Activated CD4-positive, alpha-beta memory T cell treated with anti-CD3 and anti-CD28 coated beads for 36 hours (primary cell): Measurements from ENCODE around the gene ZNF148. TPM values are rescaled to one million over a fixed set of nuclear protein-coding genes. Genes with fewer than 3 reads are reported as not detected.
A peak's percentile ranks its signal among the peaks of the same experiment; 100 is the strongest.
"Not testable (repeated sequence)": the region's sequence is repeated elsewhere in the genome, so short reads cannot be mapped to it uniquely, and the experiment has no call there.

Experiments
- CTCF ChIA-PET: fragments of 350-600 bp; sonication (Branson Sonifier 250); formaldehyde crosslinking; loops from one replicate; lab custom pipeline; 2021; ENCODE audit warnings: antibody characterized with exemption, inconsistent platforms; lab: Charles Lee
- POLR2A ChIA-PET: fragments of 350-600 bp; sonication (Branson Sonifier 250); formaldehyde crosslinking; loops from one replicate; lab custom pipeline; 2021; ENCODE audit warnings: antibody characterized with exemption; lab: Charles Lee
- DNase-seq: peaks from one replicate; pipeline ENCODE4 v3.0.0-alpha.2; 2020
- H3K27ac Mint-ChIP-seq: one replicate; pipeline ENCODE4 v1.8.0; 2021; ENCODE audit warnings: mixed read lengths
- H3K27me3 Mint-ChIP-seq: one replicate; pipeline ENCODE4 v1.8.0; 2021; ENCODE audit warnings: mixed read lengths
- H3K36me3 Mint-ChIP-seq: one replicate; pipeline ENCODE4 v1.8.0; 2021; ENCODE audit warnings: mixed read lengths
- H3K4me1 Mint-ChIP-seq: one replicate; pipeline ENCODE4 v1.8.0; 2021; ENCODE audit warnings: low read depth, mixed read lengths
- H3K4me3 Mint-ChIP-seq: one replicate; pipeline ENCODE4 v1.8.0; 2021; ENCODE audit warnings: mild to moderate bottlenecking, mixed read lengths
- H3K9me3 Mint-ChIP-seq: one replicate; pipeline ENCODE4 v1.8.0; 2021; ENCODE audit warnings: mixed read lengths
- intact Hi-C: fragments of 100-400 bp; cut with micrococcal nuclease; formaldehyde crosslinking; loops from one replicate; pipeline ENCODE4 v1.15.1; 2023
- total RNA-seq, 2 experiments: library from RNA; stranded (reverse); gene quantifications; one replicate each; pipeline ENCODE4 v1.2.3, GENCODE V29; 2021

Gene ZNF148
- total RNA-seq, result 10 to 100 TPM; 27.9 to 29.9 TPM

- CTCF ChIA-PET, result interaction anchor here (0.6 to 1.1 kb wide), 4 partner anchors 17 to 211 kb away, joined by 3 to 4 read pairs (median 3); no protein-coding TSS in a partner anchor
- H3K27me3 Mint-ChIP-seq, result no peaks in the 10 kb centered on the region
- DNase-seq, result peak; percentile 93
- peak within 1 kb of the TSS; percentile 98 for H3K4me3 Mint-ChIP-seq
- intact Hi-C loops, result loop anchor here (1.0 to 10.0 kb wide), 7 partner anchors 8 to 542 kb away; partner anchors contain the start of gene OSBPL11
- H3K27ac Mint-ChIP-seq, result peak within 1 kb of the TSS; percentile 94
- peaks cover 4% of the 10 kb centered on the region for H3K36me3 Mint-ChIP-seq
- peaks cover 36% of the 10 kb centered on the region for H3K4me1 Mint-ChIP-seq
- POLR2A ChIA-PET, result no interaction called here
- no peaks in the 10 kb centered on the region for H3K9me3 Mint-ChIP-seq
Observed at GRCh38 chr3:125374996-125375941, at the start of gene ZNF148. ZNF148 (minus strand) TSS chr3:125375325; CDS start chr3:125313640, 61,685 bp downstream.

DNA sequence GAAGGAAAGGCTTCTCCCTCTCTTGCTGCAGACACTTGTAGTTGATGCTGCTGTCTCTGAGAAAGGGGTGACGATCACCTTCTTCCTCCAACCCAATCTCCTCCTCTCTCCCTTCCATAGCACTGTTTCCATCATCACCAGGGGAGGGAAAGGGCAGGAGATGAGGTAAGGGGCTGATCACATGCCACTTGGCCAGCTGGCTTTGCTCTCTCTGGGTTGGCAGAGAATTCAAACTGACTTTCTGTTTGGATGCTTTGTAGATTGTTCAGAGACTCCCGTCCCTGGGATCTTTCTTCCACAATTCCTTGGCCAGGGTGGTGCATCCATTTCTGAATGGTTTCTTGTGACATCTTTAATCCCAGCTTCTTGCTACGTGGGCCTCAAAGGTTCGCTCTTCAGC lies 43.2 kb upstream of the ZNF148 start:
- Mint-ChIP-seq H3K27me3 (peaks cover 4% of the 10 kb centered on the region), H3K36me3 (no peaks in the 10 kb centered on the region), H3K9me3 (peaks cover 7% of the 10 kb centered on the region), H3K4me1 (no peaks in the 10 kb centered on the region), H3K4me3 (no peak overlapping the region), H3K27ac (no peak overlapping the region)
- POLR2A ChIA-PET, result no interaction called here
- intact Hi-C loops, result no loop called here
- no peak for DNase-seq
- CTCF ChIA-PET, result no interaction called here

DNA sequence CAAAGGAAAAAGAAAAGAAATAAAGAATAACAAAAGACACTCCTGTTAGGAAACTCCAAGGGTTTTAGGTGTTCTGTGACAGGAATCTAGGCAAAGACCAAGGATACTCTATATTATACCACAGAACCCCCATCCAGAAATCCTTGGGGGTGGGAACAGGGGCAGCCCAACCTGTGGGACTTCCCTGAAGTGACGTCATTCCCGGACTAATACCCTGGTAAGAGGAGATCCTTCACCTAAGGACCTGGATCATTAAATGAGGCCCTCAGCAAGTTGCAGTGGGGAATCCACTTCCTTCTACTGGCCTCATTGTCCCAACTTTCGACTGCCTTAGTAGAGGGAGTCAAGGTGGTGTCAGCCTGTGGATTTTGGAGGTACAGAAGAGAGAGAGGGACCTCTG lies 41.1 kb upstream of the ZNF148 start:
- Mint-ChIP-seq H3K9me3 (peaks cover 7% of the 10 kb centered on the region), H3K36me3 (no peaks in the 10 kb centered on the region), H3K4me3 (no peak overlapping the region), H3K27me3 (peaks cover 4% of the 10 kb centered on the region), H3K27ac (no peak overlapping the region), H3K4me1 (no peaks in the 10 kb centered on the region)
- no peak for DNase-seq
- intact Hi-C loops, result no loop called here
- ChIA-PET CTCF (no interaction called here), POLR2A (no interaction called here)

DNA sequence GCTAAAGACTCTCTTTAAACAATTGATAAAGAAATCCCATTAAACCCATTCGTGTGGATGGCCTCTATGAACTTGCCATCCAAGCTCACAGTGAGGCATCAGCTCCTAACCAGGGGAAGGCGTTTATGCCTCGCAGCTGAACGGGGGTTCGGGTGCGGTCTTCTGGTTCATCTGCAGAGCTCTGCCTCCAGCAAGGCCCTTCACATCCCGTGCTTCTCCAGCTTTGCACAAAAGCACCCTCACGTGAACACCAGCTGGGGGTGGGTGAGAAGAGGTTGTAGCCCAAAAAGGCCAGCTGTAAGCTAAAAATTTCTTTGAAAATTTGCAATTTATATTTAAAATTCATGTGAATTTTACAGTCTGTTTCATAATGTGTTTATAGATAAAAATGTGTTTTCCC lies 39.5 kb upstream of the ZNF148 start:
- H3K4me1 Mint-ChIP-seq, result no peaks in the 10 kb centered on the region
- peaks cover 6% of the 10 kb centered on the region for H3K9me3 Mint-ChIP-seq
- no peak for DNase-seq
- POLR2A ChIA-PET, result no interaction called here
- H3K27me3 Mint-ChIP-seq, result peaks cover 10% of the 10 kb centered on the region
- no peaks in the 10 kb centered on the region for H3K36me3 Mint-ChIP-seq
- CTCF ChIA-PET, result no interaction called here
- H3K27ac Mint-ChIP-seq, result no peak overlapping the region
- intact Hi-C loops, result no loop called here
- no peak overlapping the region for H3K4me3 Mint-ChIP-seq

DNA sequence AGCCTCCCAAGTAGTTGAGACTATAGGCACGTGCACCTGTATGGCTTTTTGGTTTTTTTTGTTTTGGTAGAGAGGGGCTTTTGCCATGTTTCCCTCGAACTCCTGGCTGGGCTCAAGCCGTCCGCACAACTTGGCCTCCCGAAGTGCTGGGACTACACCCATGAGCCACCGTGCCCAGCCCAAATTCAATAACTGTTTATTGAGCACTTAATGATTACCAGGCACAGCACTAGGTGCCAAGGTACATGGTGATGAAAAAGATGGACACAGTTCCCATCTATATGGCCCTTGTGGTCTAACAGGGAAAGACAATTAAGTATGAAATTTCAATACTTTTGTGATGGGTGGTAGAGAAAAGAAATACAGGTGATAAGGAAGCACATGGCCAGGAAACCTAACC lies 35.8 kb upstream of the ZNF148 start:
- intact Hi-C loops, result no loop called here
- DNase-seq, result no peak
- ChIA-PET CTCF (no interaction called here), POLR2A (no interaction called here)
- H3K27ac Mint-ChIP-seq, result no peak overlapping the region
- H3K4me1 Mint-ChIP-seq, result no peaks in the 10 kb centered on the region
- H3K4me3 Mint-ChIP-seq, result no peak overlapping the region
- H3K27me3 Mint-ChIP-seq, result peaks cover 19% of the 10 kb centered on the region
- no peaks in the 10 kb centered on the region for H3K36me3 Mint-ChIP-seq
- peaks cover 3% of the 10 kb centered on the region for H3K9me3 Mint-ChIP-seq

GRCh38 chr3:125406070-125406469 lies 30.9 kb upstream of the ZNF148 start:
- ChIA-PET CTCF (no interaction called here), POLR2A (no interaction called here)
- intact Hi-C loops, result no loop called here
- no peak for DNase-seq
- Mint-ChIP-seq H3K27ac (no peak overlapping the region), H3K4me1 (no peaks in the 10 kb centered on the region), H3K9me3 (peaks cover 12% of the 10 kb centered on the region), H3K4me3 (no peak overlapping the region), H3K27me3 (peaks cover 15% of the 10 kb centered on the region), H3K36me3 (no peaks in the 10 kb centered on the region)

DNA sequence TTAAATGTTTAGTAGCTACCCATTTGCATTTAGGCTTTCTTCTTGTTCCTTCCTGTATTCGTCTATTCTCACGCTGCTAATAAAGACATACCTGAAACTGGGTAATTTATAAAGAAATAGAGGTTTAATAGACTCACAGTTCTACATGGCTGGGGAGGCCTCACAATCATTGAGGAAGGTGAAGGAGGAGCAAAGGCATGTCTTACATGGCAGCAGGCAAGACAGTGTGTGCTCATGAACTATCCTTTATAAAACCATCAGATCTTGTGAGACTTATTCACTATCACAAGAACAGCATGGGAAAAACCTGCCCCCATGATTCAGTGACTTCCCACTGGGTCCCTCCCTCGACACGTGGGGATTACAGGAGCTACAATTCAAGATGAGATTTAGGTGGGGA lies 30.4 kb upstream of the ZNF148 start:
- H3K36me3 Mint-ChIP-seq, intact Hi-C loops: not testable (repeated sequence)

DNA sequence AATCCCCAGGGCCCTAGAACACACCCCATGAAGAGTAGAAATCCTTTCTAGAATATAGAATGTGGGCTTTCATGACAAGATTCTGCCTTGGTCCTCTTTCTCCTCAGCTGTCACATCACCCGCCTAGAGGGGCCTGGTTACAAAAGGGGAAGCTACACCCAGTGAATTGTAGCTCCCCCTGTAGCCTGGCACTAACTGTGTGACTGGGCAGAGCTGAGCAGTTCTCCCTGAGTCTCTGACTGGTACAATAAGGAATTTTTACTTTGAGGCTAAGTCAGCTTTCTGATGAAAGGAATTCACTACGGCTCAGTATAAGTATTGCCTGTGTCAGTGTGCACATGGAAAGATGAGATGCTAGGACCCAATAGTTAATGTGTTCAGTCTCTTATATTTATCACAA lies 28.7 kb upstream of the ZNF148 start:
- CTCF ChIA-PET, result no interaction called here
- POLR2A ChIA-PET, result interaction anchor here (0.6 kb wide), 1 partner anchor 794 kb away, joined by 3 read pairs; no protein-coding TSS in a partner anchor
- H3K4me1 Mint-ChIP-seq, result no peaks in the 10 kb centered on the region
- H3K27ac Mint-ChIP-seq, result no peak overlapping the region
- H3K27me3 Mint-ChIP-seq, result peaks cover 3% of the 10 kb centered on the region
- H3K4me3 Mint-ChIP-seq, result no peak overlapping the region
- DNase-seq, result no peak
- no peaks in the 10 kb centered on the region for H3K36me3 Mint-ChIP-seq
- intact Hi-C loops, result no loop called here
- H3K9me3 Mint-ChIP-seq, result peaks cover 12% of the 10 kb centered on the region

More for the DNA sequence above, 30.4 kb upstream of the ZNF148 start:
- Mint-ChIP-seq H3K9me3 (peaks cover 12% of the 10 kb centered on the region), H3K27me3 (peaks cover 15% of the 10 kb centered on the region)
- H3K4me1 Mint-ChIP-seq, DNase-seq, POLR2A ChIA-PET, H3K27ac Mint-ChIP-seq, H3K4me3 Mint-ChIP-seq: not testable (repeated sequence)
- CTCF ChIA-PET, result interaction anchor here (0.5 to 0.6 kb wide), 2 partner anchors 33 to 1793 kb away, joined by 3 read pairs; no protein-coding TSS in a partner anchor

- Mint-ChIP-seq H3K4me3 (no peak overlapping the region), H3K27ac (no peak overlapping the region), H3K4me1 (no peaks in the 10 kb centered on the region), H3K9me3 (peaks cover 12% of the 10 kb centered on the region), H3K27me3 (peaks cover 7% of the 10 kb centered on the region), H3K36me3 (no peaks in the 10 kb centered on the region)
- intact Hi-C loops, result no loop called here
- CTCF ChIA-PET, result no interaction called here
- POLR2A ChIA-PET, result no interaction called here
- DNase-seq, result no peak
Observed at GRCh38 chr3:125402639-125403038, 27.5 kb upstream of the ZNF148 start.

DNA sequence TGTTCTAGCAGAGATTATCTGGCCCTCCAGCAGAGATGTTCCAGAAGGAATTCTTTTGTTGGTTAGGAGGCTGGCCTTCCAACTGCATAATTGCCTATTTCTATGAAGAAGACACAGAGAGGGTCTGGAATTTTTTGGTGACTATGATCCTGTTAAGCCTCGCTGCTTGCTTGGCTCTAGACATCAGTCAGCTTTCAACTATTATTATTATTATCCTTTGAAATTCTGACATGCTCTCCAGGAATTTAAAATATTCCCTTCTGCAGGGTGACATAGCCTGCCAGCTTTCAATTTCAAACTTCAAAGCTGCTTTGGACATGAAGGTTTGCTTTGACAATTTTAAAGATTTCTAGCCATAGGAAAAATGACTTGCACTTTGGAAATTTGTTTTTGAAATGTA lies 26.3 kb upstream of the ZNF148 start:
- intact Hi-C loops, result no loop called here
- Mint-ChIP-seq H3K27ac (no peak overlapping the region), H3K9me3 (peaks cover 12% of the 10 kb centered on the region), H3K4me3 (no peak overlapping the region), H3K36me3 (no peaks in the 10 kb centered on the region), H3K27me3 (peaks cover 7% of the 10 kb centered on the region), H3K4me1 (no peaks in the 10 kb centered on the region)
- ChIA-PET CTCF (no interaction called here), POLR2A (no interaction called here)
- no peak for DNase-seq

DNA sequence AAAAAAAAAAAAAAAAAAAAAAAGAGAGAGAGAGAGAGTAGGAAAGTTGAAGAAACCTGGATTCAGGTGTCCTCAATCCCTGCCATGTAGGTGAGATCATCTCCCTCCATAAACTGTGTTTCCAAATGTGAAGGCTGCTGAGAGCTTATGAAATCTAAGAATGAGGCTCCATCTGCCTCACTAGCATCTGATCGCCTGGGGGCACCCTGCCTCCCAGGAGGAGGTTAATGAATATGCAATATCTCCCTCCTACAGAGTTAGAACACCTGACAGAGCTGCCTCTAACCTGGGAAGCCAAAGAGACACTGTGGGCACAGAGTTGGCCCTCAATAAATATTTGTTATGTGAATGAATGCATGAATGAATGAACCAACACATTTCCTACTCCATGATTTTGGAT lies 23.8 kb upstream of the ZNF148 start:
- Mint-ChIP-seq H3K36me3 (no peaks in the 10 kb centered on the region), H3K9me3 (no peaks in the 10 kb centered on the region), H3K4me1 (no peaks in the 10 kb centered on the region), H3K27ac (no peak overlapping the region), H3K27me3 (peaks cover 6% of the 10 kb centered on the region), H3K4me3 (no peak overlapping the region)
- POLR2A ChIA-PET, result no interaction called here
- intact Hi-C loops, result no loop called here
- DNase-seq, result no peak
- CTCF ChIA-PET, result no interaction called here

DNA sequence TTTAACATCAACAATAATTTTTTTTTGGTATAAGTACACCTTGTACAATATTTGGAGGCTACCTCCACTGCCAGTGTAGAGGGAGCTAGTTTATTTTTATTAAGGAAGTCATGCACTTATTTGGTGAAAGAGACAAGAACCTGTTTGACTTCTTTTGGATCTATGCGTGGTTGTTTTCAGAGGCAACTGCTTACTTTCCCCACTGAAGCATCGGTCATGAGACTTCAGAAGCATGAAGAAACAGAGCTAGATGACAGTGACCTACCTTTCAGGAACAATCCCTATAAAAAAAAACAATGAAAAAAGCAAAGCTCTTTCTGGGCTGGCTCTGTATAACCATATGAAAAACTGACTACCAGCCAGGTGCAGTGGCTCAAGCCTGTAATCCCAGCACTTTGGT lies 20.0 kb upstream of the ZNF148 start:
- no peaks in the 10 kb centered on the region for H3K36me3 Mint-ChIP-seq
- peaks cover 2% of the 10 kb centered on the region for H3K4me1 Mint-ChIP-seq
- H3K9me3 Mint-ChIP-seq, result no peaks in the 10 kb centered on the region
- no peak overlapping the region for H3K27ac Mint-ChIP-seq
- no peak overlapping the region for H3K4me3 Mint-ChIP-seq
- H3K27me3 Mint-ChIP-seq, result peaks cover 10% of the 10 kb centered on the region
- CTCF ChIA-PET, result no interaction called here
- DNase-seq, result no peak
- POLR2A ChIA-PET, result no interaction called here
- intact Hi-C loops, result no loop called here
